Heart left ventricle (tissue), 16 donors: ENCODE data around the gene BNIP5. TPM values are rescaled to one million over a fixed set of nuclear protein-coding genes. Genes with fewer than 3 reads are reported as not detected.

Experiments used
- ATAC-seq, 4 donors: fragments of 200-7000 bp; cut with Tn5 transposase; one replicate each; pipeline ENCODE4 v1.9.1; 2020 to 2022; ENCODE audit warnings: moderate library complexity in 4 of 4, mild to moderate bottlenecking in 3 of 4, moderate number of reproducible peaks in 1 of 4
- DNase-seq, 5 donors: peaks; one replicate each; pipeline ENCODE4 v3.0.0-alpha.2; 2020
- H3K27ac ChIP-seq, 12 donors: fragments of 200-600 bp; sonication (generic) in 4 of 12; one replicate each; pipeline versions ENCODE4 v1.5.0 to v1.8.0; 2016 to 2022; ENCODE audit warnings: mild to moderate bottlenecking in 2 of 12
- H3K27me3 ChIP-seq, 9 donors: fragments of 200-600 bp; sonication (generic) in 2 of 9; one replicate each; pipeline versions ENCODE4 v1.5.1 to v1.8.0; 2016 to 2022; ENCODE audit warnings: mild to moderate bottlenecking in 3 of 9
- H3K36me3 ChIP-seq, 9 donors: fragments of 200-600 bp; sonication (generic) in 2 of 9; one replicate each; pipeline versions ENCODE4 v1.5.0 to v1.8.0; 2018 to 2022; ENCODE audit warnings: mild to moderate bottlenecking in 2 of 9
- H3K4me1 ChIP-seq, 12 donors: fragments of 200-600 bp; sonication (generic) in 4 of 12; one replicate each; pipeline versions ENCODE4 v1.5.0 to v1.8.0; 2016 to 2022; ENCODE audit warnings: mild to moderate bottlenecking in 3 of 12
- H3K4me3 ChIP-seq, 12 donors: fragments of 200-600 bp; sonication (generic) in 4 of 12; one replicate each; pipeline versions ENCODE4 v1.5.0 to v1.8.0; 2017 to 2022; ENCODE audit warnings: mild to moderate bottlenecking in 9 of 12, moderate library complexity in 4 of 12
- H3K9me3 ChIP-seq, 12 donors: fragments of 200-600 bp; sonication (generic) in 4 of 12; one replicate each; pipeline versions ENCODE4 v1.5.0 to v1.8.0; 2016 to 2022; ENCODE audit warnings: mild to moderate bottlenecking in 1 of 12
- CTCF ChIP-seq, 12 donors: fragments of 200-600 bp; sonication (generic) in 4 of 12; IDR thresholded peaks; one replicate each; pipeline versions ENCODE4 v1.5.0 to v1.8.0; 2018 to 2022; ENCODE audit warnings: antibody characterized with exemption in 12 of 12, mild to moderate bottlenecking in 5 of 12
- POLR2A ChIP-seq, 2 donors: fragments of 450-650 bp; IDR thresholded peaks; one replicate each; pipeline ENCODE4 v1.6.1; 2017; ENCODE audit warnings: antibody characterized with exemption in 2 of 2, mild to moderate bottlenecking in 2 of 2, moderate library complexity in 2 of 2
- WGBS, 4 donors: extraction: QIAGEN DNeasy Blood & Tissue Kit in 2 of 4; methylation state at CpG; one replicate each; pipeline versions ENCODE4 v1.1.5 to v1.1.7; 2013 to 2018; 5-methylcytosine and 5-hydroxymethylcytosine counted together
- intact Hi-C, 10 donors: fragments of 100-400 bp; cut with DNase I; formaldehyde crosslinking; loops; one replicate each; pipeline versions ENCODE4 v1.11.1 to v1.14.2; 2022
- polyA plus RNA-seq, 2 donors: library from polyadenylated mRNA; stranded (reverse); fragments of 200-250 nt; gene quantifications; one replicate each; pipeline ENCODE4 v1.2.3, GENCODE V29; 2013
- total RNA-seq, 9 donors: library from RNA; depleted of rRNA in 2 of 9; stranded (reverse); fragments of >200 nt in 2 of 9; fragmentation: NEBNext Ultra II Directional in 3 of 9; extraction: Animal tissue kit (Norgen Biotek cat#: 25700) in 3 of 9; gene quantifications; one replicate each; pipeline versions ENCODE4 v1.1.0 to v1.2.4, GENCODE V29; 2016 to 2023
- donor health status: ischemic (EF 13 %, LVEDD 7.1; RV severe dilation, severe dysfunction).
- donor health status: healthy with polysubstance abuse.
- donor health status: DM: no; HTN: yes; CAD: no.
- donor health status: DM: no; HTN: no; CAD: no.
- donor health status: ischemic (EF 25% LVEDD 6.9; RV normal size, moderate dysfunction).
- donor health status: ischemic (EF 25% LVEDD 5.7; RV mildly dilated, moderate dysfunction).
- donor health status: healthy.
- donor health status: DM: yes; HTN: yes; CAD: no.
- donor health status: ischemic (EF 35%, LVEDD 5.7; RV mildly dilated, moderate dysfunction).
- donor health status: nonischemic (EF 11% LVEDD 7.7; RV severe dilation, severe dysfunction).
- donor health status: DM: yes; HTN: yes; CAD: no.
- donor health status: PGD.
- donor health status: ischemic (EF 29% LVEDD 5.4; RV normal size, mild dysfunction).
- donor health status: nonischemic (EF 23%, LVEDD 6.1; RV moderate dilation, normal function).

BNIP5 gene
- total and polyA plus RNA-seq, 11 donors: not detected

GRCh38 chr6:36362551-36363370 is 26.1 kb upstream of the BNIP5 start:
- intact Hi-C loops: loop anchor here in 6 of 10 donors (5.0 to 10.0 kb wide), 4 partner anchors 235 to 338 kb away; partner anchors contain the start of genes MAPK14 (in 2 of the 6) and SLC26A8 (in 2 of the 6)
- 90 to 96% (median 91%) methylated on average over 25 of the region's 25 CpGs for WGBS, 4 donors

GRCh38 chr6:36361071-36361470 is 24.4 kb upstream of the BNIP5 start:
- WGBS, 4 donors: 77 to 85% (median 84%) methylated on average over 11 of the region's 11 CpGs
- Histone ChIP-seq H3K36me3 (no peaks in the 10 kb centered on the region), H3K27ac (peak overlapping the region in 1 of 12 donors; percentile 44), H3K4me3 (no peak overlapping the region), H3K4me1 (peaks cover 0 to 44% (median 13%) of the 10 kb centered on the region in 12 donors), H3K27me3 (peaks cover 0 to 10% (median 0%) of the 10 kb centered on the region in 9 donors), H3K9me3 (no peaks in the 10 kb centered on the region)
- no peak for DNase-seq
- intact Hi-C loops: loop anchor here in 9 of 10 donors (2.0 to 10.0 kb wide), 7 partner anchors 20 to 336 kb away; partner anchors contain the start of genes MAPK14 (in 2 of the 9) and SLC26A8 (in 2 of the 9)
- ATAC-seq: no peak
- TF ChIP-seq POLR2A (IDR thresholded peaks at IDR 0.05): no peak
- no peak for TF ChIP-seq CTCF (IDR thresholded peaks at IDR 0.05)

More at GRCh38 chr6:36362551-36363370, 26.1 kb upstream of the BNIP5 start:
- Histone ChIP-seq H3K27ac (no peak overlapping the region), H3K27me3 (peaks cover 0 to 9% (median 0%) of the 10 kb centered on the region in 9 donors), H3K4me1 (peaks cover 0 to 38% (median 13%) of the 10 kb centered on the region in 12 donors), H3K36me3 (peaks cover 0 to 6% (median 0%) of the 10 kb centered on the region in 9 donors), H3K4me3 (no peak overlapping the region), H3K9me3 (no peaks in the 10 kb centered on the region)
- TF ChIP-seq POLR2A (IDR thresholded peaks at IDR 0.05) (no peak), CTCF (IDR thresholded peaks at IDR 0.05) (no peak)
- ATAC-seq (no peak), DNase-seq (no peak)

GRCh38 chr6:36360241-36361054 is 23.8 kb upstream of the BNIP5 start:
- Histone ChIP-seq H3K4me3 (no peak overlapping the region), H3K36me3 (no peaks in the 10 kb centered on the region), H3K27ac (peak overlapping the region in 3 of 12 donors; percentile 15 to 39 (median 33)), H3K9me3 (no peaks in the 10 kb centered on the region), H3K4me1 (peaks cover 0 to 44% (median 13%) of the 10 kb centered on the region in 12 donors), H3K27me3 (peaks cover 0 to 15% (median 0%) of the 10 kb centered on the region in 9 donors)
- peak; percentile 74 to 87 (median 77) for DNase-seq
- TF ChIP-seq POLR2A (IDR thresholded peaks at IDR 0.05) (no peak), CTCF (IDR thresholded peaks at IDR 0.05) (peak; percentile 74 to 86 (median 84))
- ATAC-seq: peak; percentile 83 to 92 (median 91)
- intact Hi-C loops: loop anchor here in 9 of 10 donors (1.0 to 10.0 kb wide), 9 partner anchors 19 to 336 kb away; partner anchors contain the start of genes MAPK14 (in 2 of the 9) and SLC26A8 (in 2 of the 9)
- WGBS, 4 donors: 17 to 22% (median 18%) methylated on average over 9 to 10 of the region's 10 CpGs
